ENCODE measurements around the gene BNIP3.

- TF ChIP-seq CTCF (IDR thresholded peaks at IDR 0.05; ENCODE audit: low read depth, low read length) (no peak), EZH2phosphoT487 (IDR thresholded peaks at IDR 0.05; ENCODE audit: low read depth) (no peak)
These were observed 17.9 kb downstream of the BNIP3 start for GRCh38 chr10:131963811-131964210.

Data from OCI-LY3 (cell line).